WI38 (cell line): ENCODE data around the gene NR3C1.
"Not testable (repeated sequence)": the region's sequence is repeated elsewhere in the genome, so short reads cannot be mapped to it uniquely, and the experiment has no call there.

Source experiments
- H3K4me3 ChIP-seq: 2 replicates; pipeline ENCODE4 v1.5.1; 2011; ENCODE audit warnings: low read depth, mild to moderate bottlenecking, control low read depth, low read length
- TF ChIP-seq, protein P1 (sequence below): IDR thresholded peaks from 2 replicates; pipeline ENCODE4 v1.5.1; 2012; ENCODE audit warnings: low read depth, mild to moderate bottlenecking, control low read depth, low read length

The NR3C1 gene

DNA sequence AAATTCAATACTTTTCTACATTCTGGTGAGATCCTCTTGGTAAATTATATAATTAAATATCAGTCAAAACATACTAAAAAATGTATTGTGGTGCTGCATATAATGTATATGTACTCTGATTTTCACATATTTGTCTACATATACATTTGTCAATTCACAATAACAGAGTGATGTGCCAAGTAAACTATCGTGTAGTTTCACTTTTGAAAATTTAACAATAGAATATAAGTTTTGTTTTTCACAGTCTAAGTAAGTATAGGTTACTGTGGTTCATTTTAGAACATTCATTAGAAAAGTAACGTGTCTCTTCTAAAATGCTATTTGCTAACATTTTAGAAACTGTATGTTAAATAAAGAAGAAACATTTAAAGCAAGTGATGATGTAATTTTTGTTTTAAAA is 73.6 kb downstream of the NR3C1 start:
- no peak overlapping the region for H3K4me3 ChIP-seq
- TF ChIP-seq, protein P1, sequence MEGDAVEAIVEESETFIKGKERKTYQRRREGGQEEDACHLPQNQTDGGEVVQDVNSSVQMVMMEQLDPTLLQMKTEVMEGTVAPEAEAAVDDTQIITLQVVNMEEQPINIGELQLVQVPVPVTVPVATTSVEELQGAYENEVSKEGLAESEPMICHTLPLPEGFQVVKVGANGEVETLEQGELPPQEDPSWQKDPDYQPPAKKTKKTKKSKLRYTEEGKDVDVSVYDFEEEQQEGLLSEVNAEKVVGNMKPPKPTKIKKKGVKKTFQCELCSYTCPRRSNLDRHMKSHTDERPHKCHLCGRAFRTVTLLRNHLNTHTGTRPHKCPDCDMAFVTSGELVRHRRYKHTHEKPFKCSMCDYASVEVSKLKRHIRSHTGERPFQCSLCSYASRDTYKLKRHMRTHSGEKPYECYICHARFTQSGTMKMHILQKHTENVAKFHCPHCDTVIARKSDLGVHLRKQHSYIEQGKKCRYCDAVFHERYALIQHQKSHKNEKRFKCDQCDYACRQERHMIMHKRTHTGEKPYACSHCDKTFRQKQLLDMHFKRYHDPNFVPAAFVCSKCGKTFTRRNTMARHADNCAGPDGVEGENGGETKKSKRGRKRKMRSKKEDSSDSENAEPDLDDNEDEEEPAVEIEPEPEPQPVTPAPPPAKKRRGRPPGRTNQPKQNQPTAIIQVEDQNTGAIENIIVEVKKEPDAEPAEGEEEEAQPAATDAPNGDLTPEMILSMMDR: no peak

DNA sequence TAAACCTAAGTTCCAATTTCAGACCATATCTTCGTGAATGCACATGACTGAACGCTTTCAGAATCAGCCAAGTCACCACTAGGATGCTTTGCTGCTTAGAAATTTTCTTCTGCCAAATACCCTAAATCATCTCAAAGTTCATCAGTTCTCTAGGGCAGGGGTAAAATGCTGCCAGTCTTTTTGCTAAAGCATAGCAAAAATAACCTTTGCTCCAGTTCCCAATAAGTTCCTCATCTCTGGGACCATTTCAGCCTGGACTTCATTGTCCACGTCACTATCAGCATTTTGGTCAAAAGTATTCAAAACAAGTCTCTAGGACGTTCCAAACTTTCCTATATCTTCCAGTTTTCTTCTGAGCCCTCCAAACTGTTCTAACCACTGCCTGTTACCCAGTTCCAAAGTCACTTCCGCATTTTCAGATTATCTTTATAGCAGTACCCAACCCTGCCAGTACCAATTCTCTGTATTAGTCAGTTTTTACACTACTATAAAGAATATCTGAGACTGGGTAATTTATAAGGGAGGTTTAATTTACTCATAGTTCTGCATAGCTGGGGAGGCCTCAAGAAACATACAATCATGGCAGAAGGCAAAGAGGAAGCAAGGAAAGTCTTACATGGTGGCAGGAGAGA is 74.8 kb downstream of the NR3C1 start:
- no peak overlapping the region for H3K4me3 ChIP-seq
- TF ChIP-seq, protein P1: no peak

DNA sequence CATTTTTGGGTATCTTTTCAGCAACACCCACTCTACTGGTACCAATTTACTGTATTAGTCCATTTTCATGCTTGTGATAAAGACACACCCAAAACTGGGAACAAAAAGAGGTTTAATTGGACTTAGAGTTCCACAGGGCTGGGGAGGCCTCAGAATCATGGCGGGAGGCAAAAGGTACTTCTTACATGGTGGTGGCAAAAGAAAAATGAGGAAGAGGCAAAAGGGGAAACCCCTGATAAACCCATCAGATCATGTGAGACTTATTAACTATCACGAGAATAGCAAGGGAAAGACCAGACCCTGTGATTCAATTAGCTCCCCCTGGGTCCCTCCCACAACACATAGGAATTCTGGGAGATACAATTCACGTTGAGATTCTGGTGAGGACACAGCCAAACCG is 78.4 kb downstream of the NR3C1 start:
- not testable (repeated sequence) for H3K4me3 ChIP-seq

DNA sequence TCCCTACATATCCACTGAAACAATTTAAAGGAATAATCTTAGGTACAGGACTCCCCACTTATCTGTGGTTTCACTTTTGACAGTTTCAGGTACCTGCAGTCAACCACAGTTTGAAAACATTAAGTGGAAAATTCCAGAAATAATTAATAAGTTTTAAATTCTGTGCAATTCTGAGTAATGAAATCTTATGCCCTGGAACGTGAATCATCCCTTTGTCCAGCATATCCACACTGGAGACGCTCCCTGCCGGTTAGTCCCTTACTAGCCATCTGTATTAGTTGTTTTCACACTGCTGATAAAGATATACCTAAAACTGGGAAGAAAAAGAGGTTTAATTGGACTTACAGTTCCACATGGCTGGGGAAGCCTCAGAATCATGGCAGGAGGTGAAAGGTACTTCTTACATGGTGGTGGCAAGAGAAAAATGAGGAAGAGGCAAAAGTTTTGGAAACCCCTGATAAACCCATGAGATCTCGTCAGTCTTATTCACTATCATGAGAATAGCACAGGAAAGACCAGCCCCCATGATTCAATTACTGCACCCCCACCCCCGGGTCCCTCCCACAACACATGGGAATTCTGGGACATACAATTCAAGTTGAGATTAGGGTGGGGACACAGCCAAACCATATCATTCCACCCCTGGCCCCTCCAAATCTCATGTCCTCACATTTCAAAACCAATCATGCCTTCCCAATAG is 80.4 kb downstream of the NR3C1 start:
- not testable (repeated sequence) for H3K4me3 ChIP-seq

DNA sequence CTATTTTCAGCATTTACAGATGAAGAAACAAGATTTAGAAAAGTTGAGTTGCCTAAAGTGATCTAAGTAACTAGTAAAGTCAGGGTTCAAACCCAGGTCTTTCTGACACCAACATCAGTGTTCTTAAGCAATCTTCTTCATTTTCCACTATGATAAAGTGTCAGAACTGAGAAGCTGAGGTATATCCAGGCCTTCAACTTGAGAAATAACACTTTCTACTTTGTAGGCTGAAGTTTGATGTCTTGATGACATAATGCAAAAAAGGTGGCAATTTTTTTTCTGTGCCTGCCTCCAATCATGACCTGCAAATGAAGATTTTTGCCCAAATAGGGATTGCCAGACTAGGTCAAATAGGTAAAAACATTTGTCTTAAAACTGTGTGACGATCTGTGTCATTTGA is 81.3 kb downstream of the NR3C1 start:
- TF ChIP-seq, protein P1: no peak
- H3K4me3 ChIP-seq: no peak overlapping the region

DNA sequence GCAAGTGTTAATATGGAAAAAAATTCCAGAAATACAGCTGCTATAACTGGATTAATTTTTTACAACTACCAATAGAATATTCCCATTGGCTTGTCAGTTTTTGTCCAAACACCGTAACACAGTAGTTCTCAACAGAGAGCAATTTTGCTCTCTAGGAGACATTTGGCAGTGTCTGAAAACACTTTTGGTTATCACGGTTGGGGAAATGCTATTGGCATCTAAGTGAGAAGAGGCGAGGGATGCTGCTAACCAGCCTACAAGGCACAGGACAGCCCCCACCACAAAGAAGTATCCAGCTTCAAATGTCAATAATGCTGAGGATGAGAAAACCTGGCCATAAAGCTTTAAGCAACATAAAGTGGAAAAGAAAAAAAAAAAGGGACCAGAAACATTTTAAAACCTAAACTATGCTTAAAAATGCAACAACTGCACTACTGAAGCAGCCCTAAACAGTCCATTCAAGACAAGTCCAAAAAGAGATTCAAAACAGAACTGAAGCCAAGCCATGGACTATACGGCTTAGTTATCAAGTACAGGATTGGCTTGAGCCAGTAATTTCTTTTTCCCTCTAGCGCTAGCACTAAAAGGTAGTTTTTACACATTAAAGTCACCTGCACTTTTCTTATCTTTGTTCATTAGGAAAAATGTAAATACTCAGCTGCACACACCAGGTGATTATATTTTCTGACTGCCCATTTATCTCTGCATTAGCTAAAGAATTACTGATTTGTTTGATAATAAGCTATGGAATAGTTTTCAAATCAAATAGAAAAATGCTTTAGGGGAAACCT is 83.9 kb downstream of the NR3C1 start:
- TF ChIP-seq, protein P1: no peak
- no peak overlapping the region for H3K4me3 ChIP-seq

DNA sequence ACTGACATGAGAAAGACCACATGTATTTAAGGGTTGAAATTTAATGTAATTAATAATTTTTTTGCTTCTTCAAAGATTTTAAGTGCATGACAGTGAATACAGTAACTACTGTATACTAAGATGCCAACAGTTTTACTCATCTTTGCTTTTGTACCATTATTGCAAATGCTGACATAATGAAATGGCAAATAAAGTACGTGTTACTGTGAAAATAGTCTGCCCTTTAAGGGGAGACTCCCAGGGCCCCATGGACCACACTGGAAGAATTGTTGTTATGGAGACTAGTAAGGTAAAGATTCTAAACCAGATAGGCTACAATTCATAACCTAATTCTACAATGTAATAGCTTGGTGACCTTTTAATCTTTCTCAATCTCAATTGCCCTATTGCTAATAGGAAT is 84.7 kb downstream of the NR3C1 start:
- no peak overlapping the region for H3K4me3 ChIP-seq
- TF ChIP-seq, protein P1: no peak

DNA sequence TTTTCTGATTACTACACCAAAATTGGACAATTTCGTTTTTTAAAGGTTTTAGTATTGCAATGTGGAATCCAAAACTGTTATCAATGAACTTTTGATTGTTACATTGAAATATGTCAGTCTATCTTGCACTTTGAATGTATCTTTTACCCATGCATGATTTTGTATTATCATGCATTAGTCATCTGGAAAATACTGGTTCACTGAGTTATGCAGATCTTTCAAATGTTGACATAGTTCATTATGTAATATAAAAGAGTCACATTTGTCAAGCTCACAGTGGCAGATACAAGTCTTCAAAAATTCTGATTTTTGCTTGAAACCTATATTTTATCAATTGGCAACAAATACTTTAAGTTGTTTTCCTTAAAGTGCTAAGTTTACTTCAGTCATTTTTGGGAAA is 85.2 kb downstream of the NR3C1 start:
- TF ChIP-seq, protein P1: no peak
- no peak overlapping the region for H3K4me3 ChIP-seq
